Esophagus squamous epithelium (tissue), 5 donors: Measurements from ENCODE around the gene NAT9. TPM values are rescaled to one million over a fixed set of nuclear protein-coding genes. Genes with fewer than 3 reads are reported as not detected.

Source experiments
- DNase-seq: peaks from one replicate; lab custom pipeline; 2025; lab: John Stamatoyannopoulos, UW
- H3K27ac ChIP-seq, 4 donors: fragments of 200-600 bp; sonication (generic); one replicate each; pipeline ENCODE4 v1.5.1; 2016 to 2019; ENCODE audit warnings: mild to moderate bottlenecking in 1 of 4
- H3K27me3 ChIP-seq, 4 donors: fragments of 200-600 bp; sonication (generic); 1 replicate in 3 of 4; 2 replicates in 1 of 4; pipeline versions ENCODE4 v1.5.1 to v1.6.0; 2017 to 2021; ENCODE audit warnings: antibody characterized with exemption in 1 of 4
- H3K36me3 ChIP-seq, 3 donors: fragments of 200-600 bp; sonication (generic); one replicate each; pipeline ENCODE4 v1.5.1; 2016 to 2019
- H3K4me1 ChIP-seq, 3 donors: fragments of 200-600 bp; sonication (generic); one replicate each; pipeline ENCODE4 v1.5.1; 2017 to 2019
- H3K4me3 ChIP-seq, 4 donors: fragments of 200-600 bp; sonication (generic); 1 replicate in 3 of 4; 2 replicates in 1 of 4; pipeline ENCODE4 v1.5.1; 2016 to 2019; ENCODE audit warnings: mild to moderate bottlenecking in 2 of 4, moderate library complexity in 1 of 4
- H3K9me3 ChIP-seq, 3 donors: fragments of 200-600 bp; sonication (generic); one replicate each; pipeline ENCODE4 v1.5.1; 2016 to 2019
- POLR2A ChIP-seq, 4 donors: fragments of 450-650 bp; IDR thresholded peaks; one replicate each; pipeline ENCODE4 v1.6.1; 2017; ENCODE audit warnings: antibody characterized with exemption in 4 of 4, mild to moderate bottlenecking in 4 of 4, moderate library complexity in 3 of 4
- WGBS, 2 donors: methylation state at CpG; one replicate each; pipeline ENCODE4 v1.1.5; 2018; 5-methylcytosine and 5-hydroxymethylcytosine counted together
- intact Hi-C: fragments of 100-400 bp; cut with DNase I; formaldehyde crosslinking; loops from one replicate; pipeline ENCODE4 v1.15.0; 2022
- total RNA-seq, 4 donors: library from RNA; depleted of rRNA; stranded (reverse); fragments of >200 nt; gene quantifications; one replicate each; pipeline ENCODE4 v1.1.0, GENCODE V29; 2016
- TF ChIP-seq, protein P1 (sequence below), 6 experiments: fragments of 450-650 bp in 4 of 6; fragments of 200-600 bp in 2 of 6; sonication (generic) in 2 of 6; IDR thresholded peaks; one replicate each; pipeline ENCODE4 v1.5.1; 2016 to 2019; ENCODE audit warnings: antibody characterized with exemption in 6 of 6, mild to moderate bottlenecking in 4 of 6, moderate library complexity in 4 of 6
- donor health status: DM: yes; HTN: yes; CAD: no.

NAT9 gene
- total RNA-seq, 4 donors from 2014 or later: 17.3 to 29.8 (median 24.5) TPM

DNA sequence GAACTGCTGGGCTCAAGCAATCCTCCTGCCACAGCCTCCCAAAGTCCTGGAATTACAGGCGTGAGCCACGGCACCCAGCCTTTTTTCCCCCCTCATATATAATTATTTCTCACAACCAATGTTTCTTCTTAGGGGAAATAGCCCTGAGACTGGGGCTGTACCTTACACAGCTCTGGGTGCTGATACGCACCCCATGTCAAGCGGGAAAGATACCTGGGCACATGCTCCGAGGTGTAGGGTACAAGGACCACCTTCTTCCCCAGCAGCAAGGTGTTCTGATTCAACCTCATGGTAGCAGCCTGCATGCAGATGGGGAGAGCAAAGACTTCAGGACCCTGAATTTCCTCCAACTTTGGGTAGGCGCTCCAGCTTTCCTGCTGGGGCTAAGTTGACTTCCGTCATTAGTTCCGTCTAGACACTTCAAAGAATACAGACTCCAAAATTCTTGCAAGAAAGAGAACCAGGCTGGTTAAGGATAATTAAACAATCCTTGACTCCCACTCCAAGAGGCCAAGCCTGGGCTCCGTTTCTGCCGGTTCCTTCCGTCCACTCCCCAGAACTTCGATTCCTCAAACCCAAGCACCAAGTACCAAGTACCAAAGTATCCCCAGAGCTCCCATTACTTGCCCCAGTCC is 619 bp downstream of the NAT9 start:
- Histone ChIP-seq H3K27ac (peak overlapping the region; percentile 71 to 88 (median 87)), H3K36me3 (peaks cover 21 to 45% (median 28%) of the 10 kb centered on the region in 3 donors), H3K4me1 (peaks cover 15 to 65% (median 26%) of the 10 kb centered on the region in 3 donors), H3K27me3 (no peaks in the 10 kb centered on the region), H3K9me3 (no peaks in the 10 kb centered on the region), H3K4me3 (peak overlapping the region; percentile 59 to 99 (median 86))
- DNase-seq: no peak
- TF ChIP-seq, protein P1, sequence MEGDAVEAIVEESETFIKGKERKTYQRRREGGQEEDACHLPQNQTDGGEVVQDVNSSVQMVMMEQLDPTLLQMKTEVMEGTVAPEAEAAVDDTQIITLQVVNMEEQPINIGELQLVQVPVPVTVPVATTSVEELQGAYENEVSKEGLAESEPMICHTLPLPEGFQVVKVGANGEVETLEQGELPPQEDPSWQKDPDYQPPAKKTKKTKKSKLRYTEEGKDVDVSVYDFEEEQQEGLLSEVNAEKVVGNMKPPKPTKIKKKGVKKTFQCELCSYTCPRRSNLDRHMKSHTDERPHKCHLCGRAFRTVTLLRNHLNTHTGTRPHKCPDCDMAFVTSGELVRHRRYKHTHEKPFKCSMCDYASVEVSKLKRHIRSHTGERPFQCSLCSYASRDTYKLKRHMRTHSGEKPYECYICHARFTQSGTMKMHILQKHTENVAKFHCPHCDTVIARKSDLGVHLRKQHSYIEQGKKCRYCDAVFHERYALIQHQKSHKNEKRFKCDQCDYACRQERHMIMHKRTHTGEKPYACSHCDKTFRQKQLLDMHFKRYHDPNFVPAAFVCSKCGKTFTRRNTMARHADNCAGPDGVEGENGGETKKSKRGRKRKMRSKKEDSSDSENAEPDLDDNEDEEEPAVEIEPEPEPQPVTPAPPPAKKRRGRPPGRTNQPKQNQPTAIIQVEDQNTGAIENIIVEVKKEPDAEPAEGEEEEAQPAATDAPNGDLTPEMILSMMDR (IDR thresholded peaks at IDR 0.05): no peak
- TF ChIP-seq POLR2A (IDR thresholded peaks at IDR 0.05): no peak
- intact Hi-C loops: no loop called here
- WGBS, 2 donors: 20 to 23% methylated on average over 8 of the region's 12 CpGs

DNA sequence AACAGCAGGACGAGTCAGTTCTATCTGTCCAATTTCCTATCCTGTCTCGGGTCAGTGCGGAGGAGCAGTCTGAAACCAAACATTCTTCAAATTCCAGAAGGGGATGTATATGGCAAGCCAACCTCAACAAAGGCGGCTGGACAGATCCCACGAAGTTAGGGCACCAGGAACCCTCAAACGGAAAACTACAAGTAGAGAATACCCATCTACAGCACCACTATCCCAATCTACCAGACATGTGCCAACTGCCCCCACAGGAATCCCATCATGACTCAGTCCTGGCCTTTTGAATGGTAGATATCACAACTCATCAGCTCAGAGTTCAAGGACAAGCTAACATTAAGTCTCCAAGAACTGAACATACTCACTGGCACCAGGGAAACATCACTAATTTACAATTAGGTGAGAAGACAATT is 2.3 kb downstream of the NAT9 start:
- intact Hi-C loops: no loop called here
- no peak for TF ChIP-seq POLR2A (IDR thresholded peaks at IDR 0.05)
- TF ChIP-seq, protein P1 (IDR thresholded peaks at IDR 0.05): no peak

DNA sequence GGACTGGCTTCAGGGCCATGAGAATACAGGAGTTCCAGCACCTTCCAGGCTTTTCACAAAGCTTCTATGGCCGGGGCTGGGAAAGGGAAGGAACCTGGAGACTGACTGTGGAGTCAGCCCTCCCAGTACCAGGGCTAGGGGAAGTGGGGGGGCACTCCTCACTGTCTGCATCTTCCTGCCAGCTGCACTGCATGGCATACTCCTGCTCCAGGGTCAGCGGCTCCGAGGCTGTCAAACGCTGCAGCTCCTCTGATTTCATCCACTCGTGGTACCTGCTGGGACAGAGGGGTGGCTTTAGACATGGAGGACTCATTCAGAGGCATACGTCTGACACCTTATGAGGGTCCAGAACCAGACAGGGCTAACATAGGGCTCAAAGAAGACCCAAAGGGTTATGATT is 2.7 kb downstream of the NAT9 start:
- H3K36me3 ChIP-seq: peaks cover 26 to 57% (median 41%) of the 10 kb centered on the region in 3 donors
- peaks cover 15 to 73% (median 35%) of the 10 kb centered on the region in 3 donors for H3K4me1 ChIP-seq
- H3K4me3 ChIP-seq: no peak overlapping the region
- WGBS, 2 donors: 33 to 100% methylated on average over 1 of the region's 6 CpGs
- intact Hi-C loops: no loop called here
- no peaks in the 10 kb centered on the region for H3K27me3 ChIP-seq
- TF ChIP-seq, protein P1 (IDR thresholded peaks at IDR 0.05): no peak
- no peak for TF ChIP-seq POLR2A (IDR thresholded peaks at IDR 0.05)
- DNase-seq: no peak
- no peaks in the 10 kb centered on the region for H3K9me3 ChIP-seq
- H3K27ac ChIP-seq: no peak overlapping the region

More for the DNA sequence above, 2.3 kb downstream of the NAT9 start:
- Histone ChIP-seq H3K27me3 (no peaks in the 10 kb centered on the region), H3K9me3 (no peaks in the 10 kb centered on the region), H3K4me1 (peaks cover 15 to 71% (median 34%) of the 10 kb centered on the region in 3 donors), H3K27ac (no peak overlapping the region), H3K36me3 (peaks cover 26 to 52% (median 36%) of the 10 kb centered on the region in 3 donors), H3K4me3 (no peak overlapping the region)
- DNase-seq: no peak
- WGBS, 2 donors: 61 to 75% methylated on average over 3 to 6 of the region's 6 CpGs

DNA sequence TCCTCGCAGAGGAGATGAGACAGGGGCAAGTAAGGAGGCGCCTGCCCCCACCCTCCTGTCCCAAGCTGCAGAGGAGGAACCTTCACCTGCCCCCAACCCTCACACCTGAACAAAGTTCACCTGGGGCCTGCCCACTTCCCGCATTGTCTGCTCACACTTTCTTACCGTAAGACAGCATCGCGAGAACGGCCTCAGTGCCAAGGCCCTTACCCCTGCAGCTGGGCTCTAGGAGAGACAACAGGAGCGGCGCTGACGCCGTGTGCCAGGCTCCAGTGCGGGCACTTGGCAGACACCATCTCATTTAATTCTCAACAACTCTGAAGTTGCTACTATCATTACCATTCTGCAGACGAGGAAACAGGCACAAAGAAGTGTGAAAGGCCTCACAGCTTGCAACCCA is 4.1 kb downstream of the NAT9 start:
- intact Hi-C loops: no loop called here
- H3K27me3 ChIP-seq: no peaks in the 10 kb centered on the region
- TF ChIP-seq, protein P1 (IDR thresholded peaks at IDR 0.05): no peak
- TF ChIP-seq POLR2A (IDR thresholded peaks at IDR 0.05): no peak
- H3K36me3 ChIP-seq: peaks cover 26 to 71% (median 44%) of the 10 kb centered on the region in 3 donors
- H3K4me1 ChIP-seq: peaks cover 23 to 74% (median 38%) of the 10 kb centered on the region in 3 donors
- no peak for DNase-seq
- H3K4me3 ChIP-seq: no peak overlapping the region
- H3K27ac ChIP-seq: no peak overlapping the region
- 81 to 100% methylated on average over 1 to 12 of the region's 13 CpGs for WGBS, 2 donors
- no peaks in the 10 kb centered on the region for H3K9me3 ChIP-seq

DNA sequence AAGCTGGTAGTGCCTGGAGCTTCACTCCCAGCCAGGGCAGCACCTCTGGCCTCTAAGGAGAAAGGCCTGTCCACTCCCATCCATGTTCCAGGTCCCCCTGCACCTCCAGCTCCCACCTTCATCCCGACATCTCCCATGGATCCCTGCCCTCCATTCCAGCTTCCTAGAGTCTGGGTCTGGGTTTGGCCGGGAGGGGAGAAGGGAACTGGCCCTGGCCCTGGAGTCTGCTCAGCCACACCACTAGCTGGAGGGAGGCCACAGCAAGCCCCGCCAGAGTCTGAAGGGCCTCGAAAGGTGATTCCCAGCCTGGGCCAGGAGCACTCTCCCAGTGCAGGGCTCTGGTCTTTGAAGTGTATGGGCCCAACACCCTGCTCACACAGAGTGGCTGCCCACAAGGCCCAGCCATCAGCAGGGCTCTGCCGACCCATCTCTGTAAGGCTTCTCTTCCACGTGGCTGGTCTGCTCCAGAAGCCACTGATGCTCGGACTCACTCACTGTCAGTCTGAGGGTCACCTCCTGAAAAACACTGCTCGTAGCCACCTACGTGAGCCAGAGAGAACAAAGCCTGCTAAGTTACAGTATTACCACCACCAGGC is 4.7 kb downstream of the NAT9 start:
- Histone ChIP-seq H3K27ac (no peak overlapping the region), H3K4me1 (peaks cover 21 to 75% (median 37%) of the 10 kb centered on the region in 3 donors), H3K36me3 (peaks cover 26 to 77% (median 44%) of the 10 kb centered on the region in 3 donors), H3K9me3 (no peaks in the 10 kb centered on the region), H3K27me3 (no peaks in the 10 kb centered on the region), H3K4me3 (no peak overlapping the region)
- TF ChIP-seq, protein P1 (IDR thresholded peaks at IDR 0.05): no peak
- no peak for TF ChIP-seq POLR2A (IDR thresholded peaks at IDR 0.05)
- 83 to 100% methylated on average over 1 to 7 of the region's 9 CpGs for WGBS, 2 donors
- intact Hi-C loops: no loop called here
- DNase-seq: no peak
